Measurements from ENCODE around the gene BIK.

BIK gene

DNA sequence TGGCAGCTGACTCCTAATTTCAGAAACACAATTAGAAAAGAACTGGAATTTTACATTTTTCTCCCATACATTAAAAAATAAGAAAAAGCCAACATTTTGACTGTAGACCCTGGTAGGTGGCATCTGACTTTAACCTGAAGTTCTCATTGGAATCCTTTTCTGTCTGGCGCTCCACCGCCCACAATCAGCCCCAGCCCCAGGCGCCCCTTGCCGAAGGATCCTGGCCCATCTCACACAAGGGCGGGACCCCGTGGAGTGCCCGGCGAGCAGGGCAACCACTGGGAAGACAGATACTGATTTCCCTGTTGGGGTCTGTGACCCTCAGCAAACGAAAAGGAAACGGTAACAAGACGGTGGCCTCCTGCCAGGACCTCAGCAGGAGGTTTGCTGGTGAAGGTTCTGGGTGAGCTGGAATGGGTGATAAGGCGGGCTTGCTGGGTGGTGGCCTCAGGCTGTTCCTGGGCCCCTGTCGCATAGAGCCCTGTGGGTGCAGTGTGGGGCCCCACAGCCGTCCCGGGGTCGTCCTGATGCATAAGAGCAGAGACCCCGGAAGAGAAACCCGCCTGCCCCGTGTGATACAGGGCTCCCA, 56.5 kb downstream of the BIK start:
- TF ChIP-seq, protein P1, sequence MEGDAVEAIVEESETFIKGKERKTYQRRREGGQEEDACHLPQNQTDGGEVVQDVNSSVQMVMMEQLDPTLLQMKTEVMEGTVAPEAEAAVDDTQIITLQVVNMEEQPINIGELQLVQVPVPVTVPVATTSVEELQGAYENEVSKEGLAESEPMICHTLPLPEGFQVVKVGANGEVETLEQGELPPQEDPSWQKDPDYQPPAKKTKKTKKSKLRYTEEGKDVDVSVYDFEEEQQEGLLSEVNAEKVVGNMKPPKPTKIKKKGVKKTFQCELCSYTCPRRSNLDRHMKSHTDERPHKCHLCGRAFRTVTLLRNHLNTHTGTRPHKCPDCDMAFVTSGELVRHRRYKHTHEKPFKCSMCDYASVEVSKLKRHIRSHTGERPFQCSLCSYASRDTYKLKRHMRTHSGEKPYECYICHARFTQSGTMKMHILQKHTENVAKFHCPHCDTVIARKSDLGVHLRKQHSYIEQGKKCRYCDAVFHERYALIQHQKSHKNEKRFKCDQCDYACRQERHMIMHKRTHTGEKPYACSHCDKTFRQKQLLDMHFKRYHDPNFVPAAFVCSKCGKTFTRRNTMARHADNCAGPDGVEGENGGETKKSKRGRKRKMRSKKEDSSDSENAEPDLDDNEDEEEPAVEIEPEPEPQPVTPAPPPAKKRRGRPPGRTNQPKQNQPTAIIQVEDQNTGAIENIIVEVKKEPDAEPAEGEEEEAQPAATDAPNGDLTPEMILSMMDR (IDR thresholded peaks at IDR 0.05; ENCODE audit: control insufficient read depth, extremely low read depth, insufficient read depth): no peak
- H3K4me3 ChIP-seq (ENCODE audit: low read depth, low read length): no peak overlapping the region
- no peak for DNase-seq (ENCODE audit: low read depth)

DNA sequence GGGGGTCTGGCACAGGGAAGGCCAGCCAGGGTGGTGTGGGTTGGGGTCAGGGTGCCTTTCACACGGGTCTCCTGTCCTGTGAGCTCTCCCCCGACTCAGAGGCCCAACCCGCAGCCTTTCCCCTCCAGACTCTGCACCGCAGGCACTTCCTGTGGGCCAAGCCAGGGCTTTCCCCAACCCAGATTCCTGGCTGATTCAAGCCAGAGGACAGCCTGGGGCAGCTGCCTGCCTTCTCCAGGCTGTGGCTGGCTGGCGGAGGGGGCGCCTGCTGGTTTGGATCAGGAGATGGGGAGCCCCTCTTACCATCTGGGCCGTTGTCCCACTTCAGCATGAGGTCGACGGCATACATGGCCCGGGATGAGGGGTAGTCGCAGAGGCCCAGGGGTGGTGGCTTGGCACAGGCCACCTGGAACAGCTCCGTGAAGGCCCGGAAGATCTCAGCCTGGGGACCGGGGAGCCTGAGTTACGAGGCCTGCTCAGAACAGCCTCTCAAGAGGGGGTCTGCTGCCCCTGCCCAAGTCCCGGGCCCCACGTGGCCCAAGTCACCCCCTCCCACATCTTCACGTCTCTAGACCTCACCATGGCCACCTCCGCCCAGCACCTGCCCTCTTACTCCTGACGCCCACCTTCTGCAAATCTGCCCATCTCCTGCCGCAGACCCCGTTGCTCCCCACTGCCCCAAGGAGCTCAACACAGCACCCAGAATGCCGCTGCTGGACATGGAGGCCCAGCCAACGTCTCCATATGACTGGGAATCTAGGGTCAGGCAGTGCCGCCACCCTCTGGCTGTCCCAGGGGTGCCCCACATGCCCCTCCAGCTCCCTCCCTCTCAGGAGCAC, 58.1 kb downstream of the BIK start:
- H3K4me3 ChIP-seq (ENCODE audit: low read depth, low read length): no peak overlapping the region
- DNase-seq (ENCODE audit: low read depth): no peak
- TF ChIP-seq, protein P1 (IDR thresholded peaks at IDR 0.05; ENCODE audit: control insufficient read depth, extremely low read depth, insufficient read depth): no peak

DNA sequence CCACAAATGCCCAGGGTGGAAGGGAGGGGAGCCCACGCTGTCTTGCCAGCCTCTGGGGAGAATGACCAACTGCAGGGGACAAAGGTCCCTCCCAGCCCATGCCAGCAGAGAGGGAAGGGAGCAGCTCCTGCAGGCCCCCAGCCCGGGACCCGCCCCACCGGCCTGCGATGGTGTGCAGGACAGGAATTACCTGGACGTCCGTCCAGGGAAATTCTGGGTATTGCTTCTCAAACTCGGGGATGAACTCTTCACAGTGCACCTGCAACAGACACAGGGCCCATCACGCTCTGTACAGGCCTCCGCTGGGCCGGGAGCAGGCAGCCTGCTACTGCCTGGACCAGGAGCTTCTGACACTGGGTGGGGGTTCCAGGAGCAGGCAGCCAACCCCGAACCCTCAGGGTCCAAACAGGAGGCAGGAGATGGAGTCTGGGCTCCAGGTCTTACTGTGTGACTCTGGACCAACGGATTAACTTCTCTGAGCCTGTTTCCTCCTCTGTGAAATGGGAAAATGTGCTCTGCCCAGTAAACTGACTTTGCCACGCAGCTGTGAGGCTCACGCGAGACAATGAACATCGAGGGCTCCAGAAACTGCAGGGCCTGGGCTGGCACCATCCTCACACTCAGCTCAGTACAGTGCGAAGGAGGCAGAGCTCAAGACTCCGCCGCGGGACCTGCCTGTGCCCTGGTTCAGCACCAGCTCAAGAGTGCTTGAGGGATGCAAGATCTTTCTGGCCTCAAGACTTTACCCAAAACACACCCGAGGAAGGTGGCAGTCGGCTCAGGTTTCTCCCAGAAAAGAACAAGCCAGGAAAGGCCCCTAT, 59.0 kb downstream of the BIK start:
- no peak overlapping the region for H3K4me3 ChIP-seq (ENCODE audit: low read depth, low read length)
- TF ChIP-seq, protein P1 (IDR thresholded peaks at IDR 0.05; ENCODE audit: control insufficient read depth, extremely low read depth, insufficient read depth): no peak
- no peak for DNase-seq (ENCODE audit: low read depth)

DNA sequence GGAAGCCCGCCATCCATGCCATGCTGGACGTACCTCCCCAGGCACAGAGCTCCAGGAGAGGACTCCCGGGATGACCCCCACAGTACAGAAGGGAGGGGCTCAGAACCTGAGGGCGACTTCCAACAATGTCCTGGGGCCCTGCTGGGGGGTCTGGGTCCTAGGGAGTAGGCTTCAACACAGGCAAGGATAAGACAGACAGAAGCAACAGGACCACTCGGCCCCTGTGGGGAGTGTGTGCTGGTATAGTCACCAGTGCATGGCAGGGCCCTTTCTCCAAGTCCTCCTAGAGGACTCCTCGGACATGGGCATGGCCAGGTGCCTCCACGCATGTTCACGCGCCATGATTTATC, 59.6 kb downstream of the BIK start:
- no peak for DNase-seq (ENCODE audit: low read depth)
- TF ChIP-seq, protein P1 (IDR thresholded peaks at IDR 0.05; ENCODE audit: control insufficient read depth, extremely low read depth, insufficient read depth): no peak
- H3K4me3 ChIP-seq (ENCODE audit: low read depth, low read length): no peak overlapping the region

DNA sequence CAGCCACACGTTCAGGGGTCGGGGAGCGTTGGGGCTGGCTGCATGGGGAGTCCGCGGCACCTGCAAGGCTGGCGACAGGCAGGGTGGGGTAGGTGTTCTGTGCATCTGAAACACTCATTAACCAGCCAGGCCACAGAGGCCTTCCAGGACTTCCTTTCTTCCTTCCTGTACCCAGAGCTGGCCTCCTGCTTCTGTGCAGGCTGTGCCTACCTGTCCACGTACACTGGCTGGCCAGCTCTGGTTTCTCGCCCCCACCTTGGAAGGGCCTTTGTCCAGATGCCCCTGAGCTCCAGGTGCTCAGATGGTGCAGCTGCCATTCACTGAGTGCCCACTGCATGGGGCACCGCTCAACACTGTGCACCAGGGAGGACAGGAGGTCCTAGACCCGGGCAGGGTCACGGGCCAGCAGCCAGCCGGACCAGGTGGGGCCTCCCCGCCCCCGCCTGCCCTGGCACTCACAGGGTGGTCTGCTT, 60.5 kb downstream of the BIK start:
- no peak overlapping the region for H3K4me3 ChIP-seq (ENCODE audit: low read depth, low read length)
- DNase-seq (ENCODE audit: low read depth): no peak
- TF ChIP-seq, protein P1 (IDR thresholded peaks at IDR 0.05; ENCODE audit: control insufficient read depth, extremely low read depth, insufficient read depth): no peak

DNA sequence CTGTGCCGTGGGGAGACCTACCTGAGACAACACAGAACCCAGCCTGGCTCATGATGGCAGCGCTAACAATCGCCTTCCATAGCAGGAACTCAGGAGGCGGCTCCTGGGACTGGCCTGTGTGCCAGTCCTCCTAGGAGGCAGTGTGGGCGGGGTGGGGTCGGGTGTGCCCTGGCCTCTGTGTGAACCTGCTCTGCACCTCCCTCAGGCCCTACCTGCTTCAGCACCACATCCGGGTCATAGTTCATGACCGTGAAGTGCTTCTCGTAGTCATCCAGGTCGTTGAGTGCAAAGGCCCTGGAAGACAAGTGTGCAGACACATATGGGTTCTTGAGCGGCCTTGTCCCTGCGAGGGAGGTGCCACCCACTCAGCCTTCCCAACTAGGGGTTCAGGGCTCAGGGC, 61.1 kb downstream of the BIK start:
- no peak for DNase-seq (ENCODE audit: low read depth)
- TF ChIP-seq, protein P1 (IDR thresholded peaks at IDR 0.05; ENCODE audit: control insufficient read depth, extremely low read depth, insufficient read depth): no peak
- no peak overlapping the region for H3K4me3 ChIP-seq (ENCODE audit: low read depth, low read length)

Data from LNCaP clone FGC (cell line).